Spleen (tissue), 7 donors: ENCODE data around the gene WBP1L.
A peak's percentile ranks its signal among the peaks of the same experiment; 100 is the strongest.

Source experiments
- POLR2A ChIP-seq, 3 donors: fragments of 450-650 bp; IDR thresholded peaks; one replicate each; pipeline ENCODE4 v1.5.1; 2017; ENCODE audit warnings: antibody characterized with exemption in 3 of 3, mild to moderate bottlenecking in 1 of 3
- POLR2AphosphoS5 ChIP-seq, 3 donors: sonication (generic); formaldehyde crosslinking; IDR thresholded peaks; one replicate each; pipeline ENCODE4 v1.5.1; 2017; ENCODE audit warnings: antibody characterized with exemption in 3 of 3
- TF ChIP-seq, protein P1 (sequence below), 11 experiments: fragments of 200-600 bp in 7 of 11; fragments of 450-650 bp in 4 of 11; sonication (generic) in 4 of 11; IDR thresholded peaks in 8 of 11; conservative IDR thresholded peaks in 3 of 11; 1 replicate in 7 of 11; 2 replicates in 4 of 11; pipeline versions ENCODE4 v1.4.0 to v1.8.0; 2016 to 2021; ENCODE audit warnings: antibody characterized with exemption in 11 of 11, inconsistent platforms in 4 of 11, mild to moderate bottlenecking in 1 of 11
- donor health status: DM: no; HTN: no; CAD: no; lungs with moderate emphysema.
- donor health status: DM: no; HTN: no; CAD: no.
- donor health status: DM: no; HTN: no; CAD: no.

- TF ChIP-seq, protein P1, sequence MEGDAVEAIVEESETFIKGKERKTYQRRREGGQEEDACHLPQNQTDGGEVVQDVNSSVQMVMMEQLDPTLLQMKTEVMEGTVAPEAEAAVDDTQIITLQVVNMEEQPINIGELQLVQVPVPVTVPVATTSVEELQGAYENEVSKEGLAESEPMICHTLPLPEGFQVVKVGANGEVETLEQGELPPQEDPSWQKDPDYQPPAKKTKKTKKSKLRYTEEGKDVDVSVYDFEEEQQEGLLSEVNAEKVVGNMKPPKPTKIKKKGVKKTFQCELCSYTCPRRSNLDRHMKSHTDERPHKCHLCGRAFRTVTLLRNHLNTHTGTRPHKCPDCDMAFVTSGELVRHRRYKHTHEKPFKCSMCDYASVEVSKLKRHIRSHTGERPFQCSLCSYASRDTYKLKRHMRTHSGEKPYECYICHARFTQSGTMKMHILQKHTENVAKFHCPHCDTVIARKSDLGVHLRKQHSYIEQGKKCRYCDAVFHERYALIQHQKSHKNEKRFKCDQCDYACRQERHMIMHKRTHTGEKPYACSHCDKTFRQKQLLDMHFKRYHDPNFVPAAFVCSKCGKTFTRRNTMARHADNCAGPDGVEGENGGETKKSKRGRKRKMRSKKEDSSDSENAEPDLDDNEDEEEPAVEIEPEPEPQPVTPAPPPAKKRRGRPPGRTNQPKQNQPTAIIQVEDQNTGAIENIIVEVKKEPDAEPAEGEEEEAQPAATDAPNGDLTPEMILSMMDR (IDR thresholded peaks at IDR 0.05 in 8 of 11, conservative IDR thresholded peaks at IDR 0.05 in 3 of 11), result no peak
- TF ChIP-seq POLR2A (IDR thresholded peaks at IDR 0.05) (no peak), POLR2AphosphoS5 (IDR thresholded peaks at IDR 0.05) (peak in 2 of 3 donors; percentile 9 to 29)
Observed at GRCh38 chr10:102822222-102822621, 78.5 kb downstream of the WBP1L start.
